GM12872 (cell line): ENCODE measurements around the gene EGF.

ENCODE experiments used
- CTCF ChIP-seq: IDR thresholded peaks from 3 replicates; pipeline ENCODE4 v1.5.1; 2011; ENCODE audit warnings: low read depth, mild to moderate bottlenecking, low read length, moderate library complexity; ENCODE audit not compliant: insufficient read depth

EGF gene

DNA sequence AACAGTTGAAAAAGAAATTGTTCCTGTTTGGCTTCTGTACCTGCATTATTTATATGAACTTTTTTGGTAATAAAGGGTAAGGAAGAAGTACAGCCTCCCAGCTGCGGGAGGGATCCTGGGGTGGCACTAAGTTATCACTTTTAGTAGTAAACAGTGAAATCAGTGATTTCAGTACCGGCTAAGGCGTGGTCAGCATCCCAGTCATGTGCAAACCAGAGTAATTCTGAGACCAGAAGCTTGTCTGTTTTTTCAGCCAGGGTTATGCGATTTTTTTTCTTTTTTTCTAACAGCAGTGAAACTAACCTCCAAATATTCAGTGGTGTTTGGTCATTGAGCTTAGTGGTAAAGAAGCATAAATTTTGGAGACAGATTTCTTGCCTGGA lies 3.3 kb downstream of the EGF start:
- no peak for TF ChIP-seq CTCF

- TF ChIP-seq CTCF, result no peak
Observed at GRCh38 chr4:109921384-109921808, 8.7 kb downstream of the EGF start.

GRCh38 chr4:109925396-109925795 lies 12.7 kb downstream of the EGF start:
- no peak for TF ChIP-seq CTCF

DNA sequence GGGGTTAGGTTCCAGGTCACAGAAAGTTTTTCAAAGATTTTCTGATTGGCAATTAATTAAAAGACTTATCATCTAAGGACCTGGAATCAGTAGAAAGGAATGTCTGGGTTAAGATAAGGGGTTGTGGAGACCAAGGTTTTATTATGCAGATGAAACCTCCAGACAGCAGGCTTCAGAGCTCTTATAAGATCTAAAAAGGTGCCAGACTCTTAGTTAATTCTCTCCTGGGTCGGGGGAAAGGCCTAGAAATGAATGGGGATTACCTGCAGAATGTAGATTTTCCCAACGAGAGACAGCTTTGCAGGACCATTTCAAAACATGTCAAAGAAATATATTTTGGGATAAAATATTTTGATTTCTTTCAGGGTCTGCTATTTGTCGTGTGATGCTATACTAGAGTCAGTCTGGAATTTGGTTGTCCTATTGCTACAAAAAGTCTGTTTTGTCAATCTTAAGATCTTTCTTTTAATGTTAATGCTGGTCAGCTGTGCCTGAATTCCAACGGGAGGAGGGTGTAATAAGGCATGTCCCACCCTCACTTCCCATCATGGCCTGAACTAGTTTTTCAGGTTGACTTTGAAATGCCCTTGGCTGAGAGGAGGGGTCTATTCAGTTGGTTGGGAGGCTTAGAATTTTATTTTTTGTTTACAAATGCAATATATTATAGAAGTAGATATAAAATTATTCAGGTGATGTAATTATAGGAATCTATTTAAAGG lies 15.8 kb downstream of the EGF start:
- TF ChIP-seq CTCF, result no peak

DNA sequence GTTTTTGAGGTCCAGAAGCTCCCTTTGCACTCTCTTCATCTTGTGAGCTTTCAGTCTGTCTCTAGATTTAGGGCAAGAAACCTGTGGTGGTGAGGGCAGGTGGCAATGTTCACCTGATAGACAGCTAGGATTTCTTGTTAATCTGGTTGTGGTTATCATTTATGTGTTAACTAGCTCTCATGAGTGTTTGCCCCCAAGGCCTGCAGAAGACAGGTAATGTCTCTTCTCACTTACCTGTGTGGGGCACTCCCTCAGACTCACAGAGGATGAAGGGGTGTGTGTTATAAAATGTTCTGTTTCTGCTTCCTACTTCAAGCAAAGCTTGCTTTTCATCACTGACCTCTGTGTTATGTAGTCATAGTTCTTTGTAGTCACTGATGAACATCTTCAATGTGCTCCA lies 17.8 kb downstream of the EGF start:
- no peak for TF ChIP-seq CTCF

DNA sequence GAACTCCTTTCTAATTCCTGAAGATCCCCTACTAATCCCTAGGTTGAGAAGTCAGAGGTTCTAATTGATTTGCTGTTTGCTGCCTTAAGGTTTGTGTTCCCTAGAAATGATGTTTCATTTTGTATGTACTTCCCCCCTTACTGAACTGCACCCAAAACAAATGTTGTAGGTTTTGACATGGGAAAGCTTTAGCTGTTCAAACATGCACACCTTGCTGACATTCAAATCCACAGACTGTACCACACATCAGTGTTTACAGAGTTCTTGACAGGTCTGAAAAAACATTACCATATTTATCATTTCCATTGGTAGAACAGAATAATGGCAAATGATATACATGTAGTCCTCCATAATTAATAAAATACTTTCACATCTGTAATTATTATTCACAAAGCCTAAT lies 18.2 kb downstream of the EGF start:
- TF ChIP-seq CTCF, result no peak

DNA sequence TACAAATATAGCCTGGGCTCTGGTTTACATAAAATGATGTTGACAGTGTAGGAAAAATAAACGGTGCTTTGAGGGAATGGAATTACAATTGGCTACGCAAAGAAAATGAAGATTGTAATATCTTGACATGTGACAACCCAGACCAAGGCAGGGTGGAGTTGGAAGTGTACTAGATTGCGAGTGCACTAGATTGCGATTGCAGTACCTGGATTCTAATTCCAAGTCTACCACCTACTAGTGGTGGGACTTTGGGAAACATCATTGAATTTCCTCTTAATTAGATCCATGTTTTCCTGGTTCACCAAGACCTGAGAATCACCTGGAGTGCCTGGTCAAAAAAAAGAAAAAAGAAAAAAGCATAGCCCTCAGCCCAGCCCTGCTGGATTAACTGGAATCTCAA lies 18.6 kb downstream of the EGF start:
- no peak for TF ChIP-seq CTCF
